HepG2 (cell line): Measurements from ENCODE around the gene PTPN14. TPM values are rescaled to one million over a fixed set of nuclear protein-coding genes. Genes with fewer than 3 reads are reported as not detected.

Experiments
- ATAC-seq: fragments of 200-7000 bp; cut with Tn5 transposase; 3 replicates; pipeline ENCODE4 v1.9.1; 2020; ENCODE audit warnings: mild to moderate bottlenecking, moderate library complexity
- BruUV-seq: library from RNA; stranded (reverse); fragments of 400-500 nt; replicated peaks from 2 replicates; lab custom pipeline; 2021; lab: Mats Ljungman, UMichigan
- CTCF ChIA-PET: fragments of 300-600 bp; formaldehyde crosslinking; extraction: SDS; loops from one replicate; lab custom pipeline; 2021; ENCODE audit warnings: low total read pairs, inconsistent platforms, low intra/inter-chr PET ratio; lab: Yijun Ruan, JAX
- POLR2A ChIA-PET: fragments of 350-600 bp; sonication (Branson Sonifier 250); formaldehyde crosslinking; loops from one replicate; lab custom pipeline; 2020; ENCODE audit warnings: antibody characterized with exemption, inconsistent platforms; lab: Yijun Ruan, JAX
- DNase-seq: peaks from one replicate; pipeline ENCODE4 v3.0.0-alpha.2; 2015; ENCODE audit warnings: low spot score
- FAIRE-seq: peaks from 3 replicates; lab custom pipeline; 2011; peaks lifted over from hg19 to GRCh38; lab: Jason Lieb, UNC
- H2AFZ ChIP-seq: one replicate; pipeline ENCODE4 v1.6.1; 2011; ENCODE audit warnings: low read length, inconsistent platforms
- H3K27ac ChIP-seq: fragments of 300-600 bp; 3 replicates; pipeline ENCODE4 v1.8.0; 2011; ENCODE audit warnings: mixed run types, mild to moderate bottlenecking, mixed read lengths, low read length, inconsistent platforms; ENCODE audit not compliant: insufficient read depth; ENCODE audit errors: extremely low read length
- H3K27me3 ChIP-seq, 2 experiments: fragments of 200-600 bp in 1 of 2; 2 replicates in 1 of 2; 3 replicates in 1 of 2; pipeline versions ENCODE4 v1.6.0 to v1.8.0; 2011; ENCODE audit warnings: low read length in 2 of 2, mild to moderate bottlenecking in 2 of 2, moderate library complexity in 2 of 2, inconsistent platforms in 1 of 2; ENCODE audit not compliant: insufficient read depth in 2 of 2, control insufficient read depth in 1 of 2
- H3K36me3 ChIP-seq, 2 experiments: fragments of 200-600 bp in 1 of 2; replicated peaks in 1 of 2; 2 replicates in 1 of 2; 3 replicates in 1 of 2; pipeline versions ENCODE4 v1.5.1 to v1.8.0; 2011; ENCODE audit warnings: low read length in 2 of 2, inconsistent platforms in 1 of 2; ENCODE audit not compliant: insufficient read depth in 2 of 2, control insufficient read depth in 1 of 2
- H3K4me1 ChIP-seq: 2 replicates; pipeline ENCODE4 v1.5.1; 2012; ENCODE audit warnings: low read length, inconsistent platforms; ENCODE audit not compliant: insufficient read depth
- H3K4me2 ChIP-seq: 2 replicates; pipeline ENCODE4 v1.6.0; 2011; ENCODE audit warnings: low read depth, low read length, inconsistent platforms
- H3K4me3 ChIP-seq, 3 experiments: fragments of 200-600 bp in 1 of 3; sonication (generic), shearing (Covaris generic) in 1 of 3; replicated peaks in 1 of 3; 2 replicates each; pipeline ENCODE4 v1.5.1; 2011 to 2016; ENCODE audit warnings: low read length in 3 of 3, inconsistent platforms in 2 of 3, low read depth in 2 of 3, mild to moderate bottlenecking in 2 of 3, control low read depth in 1 of 3, mixed read lengths in 1 of 3; ENCODE audit not compliant: insufficient read depth in 1 of 3
- H3K79me2 ChIP-seq: one replicate; pipeline ENCODE4 v1.6.1; 2011; ENCODE audit warnings: low read length, inconsistent platforms; ENCODE audit not compliant: insufficient read depth
- H3K9ac ChIP-seq: 2 replicates; pipeline ENCODE4 v1.6.0; 2011; ENCODE audit warnings: mild to moderate bottlenecking, low read depth, low read length, inconsistent platforms; ENCODE audit not compliant: insufficient read depth
- H3K9me3 ChIP-seq: 2 replicates; pipeline ENCODE4 v1.5.1; 2012; ENCODE audit warnings: mild to moderate bottlenecking, low read length
- H4K20me1 ChIP-seq: 2 replicates; pipeline ENCODE4 v1.6.0; 2011; ENCODE audit warnings: inconsistent platforms, mild to moderate bottlenecking, low read length, moderate library complexity; ENCODE audit not compliant: insufficient read depth
- FOXJ3 ChIP-seq: sonication (generic); formaldehyde crosslinking; IDR thresholded peaks from 2 replicates; pipeline ENCODE4 v1.4.0; 2020; ENCODE audit warnings: missing genetic modification reagents, mild to moderate bottlenecking, borderline replicate concordance
- GATA4 ChIP-seq: sonication (generic); IDR thresholded peaks from 2 replicates; pipeline ENCODE4 v1.6.1; 2016; ENCODE audit warnings: antibody characterized with exemption, low read depth, borderline replicate concordance
- HDAC1 ChIP-seq: sonication (generic); formaldehyde crosslinking; IDR thresholded peaks from 2 replicates; pipeline ENCODE4 v1.5.1; 2020; ENCODE audit warnings: mild to moderate bottlenecking, missing genetic modification reagents
- HNF4G ChIP-seq, 2 experiments: sonication (generic) in 1 of 2; formaldehyde crosslinking in 1 of 2; IDR thresholded peaks; 2 replicates each; pipeline versions ENCODE4 v1.4.0 to v1.6.1; 2011 to 2020; ENCODE audit warnings: borderline replicate concordance in 2 of 2, low read depth in 2 of 2, mild to moderate bottlenecking in 2 of 2, low read length in 1 of 2, missing genetic modification reagents in 1 of 2, moderate library complexity in 1 of 2
- KDM1A ChIP-seq: IDR thresholded peaks from 2 replicates; pipeline ENCODE4 v1.6.1; 2016; ENCODE audit warnings: missing compliant biosample characterization
- KLF11 ChIP-seq: IDR thresholded peaks from 2 replicates; pipeline ENCODE4 v1.6.1; 2016; ENCODE audit warnings: missing compliant biosample characterization
- ZMAT3 ChIP-seq: sonication (generic); formaldehyde crosslinking; conservative IDR thresholded peaks from 2 replicates; pipeline ENCODE4 v1.7.0; 2021; ENCODE audit warnings: missing genetic modification reagents
- ZNF564 ChIP-seq: sonication (generic); formaldehyde crosslinking; IDR thresholded peaks from 2 replicates; pipeline ENCODE4 v1.8.1; 2023; ENCODE audit warnings: mild to moderate bottlenecking, missing genetic modification reagents
- ZSCAN22 ChIP-seq: sonication (generic); formaldehyde crosslinking; IDR thresholded peaks from 2 replicates; pipeline ENCODE4 v1.4.0; 2020; ENCODE audit warnings: mild to moderate bottlenecking, missing genetic modification reagents
- WGBS: methylation state at CpG from one replicate; pipeline ENCODE4 v1.1.6; 2017; ENCODE audit warnings: low lambda C conversion rate; 5-methylcytosine and 5-hydroxymethylcytosine counted together
- in situ Hi-C: cut with HindIII; loops from 2 replicates; pipeline ENCODE4 v1.10.0; 2017; ENCODE audit warnings: low pct_unique_long_range_greater_than_20kb; ENCODE audit not compliant: extremely low pct_ligation_motif_present
- intact Hi-C: fragments of 100-400 bp; cut with micrococcal nuclease; formaldehyde crosslinking; loops from one replicate; pipeline ENCODE4 v1.10.0; 2022; ENCODE audit not compliant: unreplicated experiment
- polyA plus RNA-seq, 8 experiments: library from polyadenylated mRNA; depleted of rRNA in 3 of 8; stranded (reverse) in 7 of 8; unstranded in 1 of 8; fragments of >200 nt; fragmentation: Illumina TruSeq in 4 of 8; extraction: Trizol in 4 of 8; gene quantifications; 2 replicates each; pipeline versions ENCODE4 v1.2.1 to v1.2.3, GENCODE V29; 2011 to 2016; ENCODE audit warnings: low read depth in 4 of 8, missing spikeins in 1 of 8, mixed read lengths in 1 of 8; ENCODE audit not compliant: insufficient read depth in 1 of 8
- total RNA-seq, 5 experiments: library from RNA; depleted of rRNA; stranded (reverse); fragments of >200 nt; fragmentation: Illumina TruSeq; extraction: Trizol; gene quantifications; 2 replicates each; pipeline ENCODE4 v1.2.3, GENCODE V29; 2016; ENCODE audit warnings: low read depth in 1 of 5
- TF ChIP-seq, protein P1 (sequence below): sonication (generic); formaldehyde crosslinking; IDR thresholded peaks from 2 replicates; pipeline ENCODE4 v1.4.0; 2020; ENCODE audit warnings: mild to moderate bottlenecking, missing genetic modification reagents
- TF ChIP-seq, protein P2 (sequence below): sonication (generic); formaldehyde crosslinking; IDR thresholded peaks from 2 replicates; pipeline ENCODE4 v1.4.0; 2020; ENCODE audit warnings: low read depth, mild to moderate bottlenecking, missing genetic modification reagents
- TF ChIP-seq, protein P3 (sequence below): sonication (generic); formaldehyde crosslinking; conservative IDR thresholded peaks from 2 replicates; pipeline ENCODE4 v1.8.0; 2022; ENCODE audit warnings: low read depth, missing genetic modification reagents
- TF ChIP-seq, protein P4 (sequence below): sonication (generic); formaldehyde crosslinking; IDR thresholded peaks from 2 replicates; pipeline ENCODE4 v1.8.1; 2023; ENCODE audit warnings: mild to moderate bottlenecking, inconsistent platforms, moderate library complexity, missing genetic modification reagents, borderline replicate concordance

Gene PTPN14
- total and polyA plus RNA-seq, 2 of the 13 experiments (the other 11 are each of a cell fraction or from before 2014, with no cell fraction given) = 3.9 to 4.7 TPM

DNA sequence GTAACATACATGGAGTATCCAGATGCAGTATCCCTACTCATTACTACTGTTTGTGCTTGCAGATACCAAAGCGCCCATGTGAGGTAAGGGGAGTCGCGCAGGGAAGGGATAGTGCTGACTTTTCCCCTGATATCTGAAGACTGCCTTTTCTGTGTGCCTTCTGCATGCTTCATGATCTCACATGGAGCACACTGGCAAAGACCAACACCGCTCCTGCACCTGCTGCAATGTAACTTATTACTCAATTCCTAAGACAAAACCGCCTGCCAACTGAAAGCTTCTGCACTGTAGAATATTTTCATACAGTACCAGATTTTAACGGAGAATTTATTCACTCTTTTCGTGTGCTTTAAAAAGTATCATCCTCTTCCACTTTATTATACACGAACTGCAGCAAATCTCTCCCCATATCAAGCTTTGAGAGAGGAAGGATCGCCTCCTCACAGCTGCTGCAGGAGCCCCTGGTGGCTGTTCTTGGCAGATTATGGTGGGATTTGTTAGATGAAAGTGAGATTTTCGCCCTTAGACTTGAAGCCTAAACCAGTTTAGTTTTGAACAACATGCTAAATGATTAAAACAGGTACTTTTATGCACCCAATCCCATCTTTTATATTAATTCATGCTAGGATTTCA is 99.1 kb downstream of the PTPN14 start:
- Histone ChIP-seq H4K20me1 (no peaks in the 10 kb centered on the region), H3K79me2 (no peaks in the 10 kb centered on the region), H3K9ac (no peak overlapping the region), H3K27me3 (no peaks in the 10 kb centered on the region), H3K4me3 (no peak overlapping the region), H2AFZ (no peak overlapping the region), H3K4me2 (no peak overlapping the region), H3K27ac (no peak overlapping the region), H3K9me3 (no peaks in the 10 kb centered on the region), H3K4me1 (peaks cover 10% of the 10 kb centered on the region), H3K36me3 (0 out of 5 replicates have a peak, but pooled peaks cover 0 to 2% of the 10 kb centered on the region in 2 experiments)
- in situ Hi-C loops (no loop called here), intact Hi-C loops (no loop called here)
- POLR2A ChIA-PET = no interaction called here
- no peak for FAIRE-seq
- ATAC-seq = no peak
- no peak for TF ChIP-seq FOXJ3
- 96% methylated on average over 10 of the region's 10 CpGs for WGBS
- no TSS peak for BruUV-seq
- DNase-seq = no peak
- CTCF ChIA-PET = no interaction called here

DNA sequence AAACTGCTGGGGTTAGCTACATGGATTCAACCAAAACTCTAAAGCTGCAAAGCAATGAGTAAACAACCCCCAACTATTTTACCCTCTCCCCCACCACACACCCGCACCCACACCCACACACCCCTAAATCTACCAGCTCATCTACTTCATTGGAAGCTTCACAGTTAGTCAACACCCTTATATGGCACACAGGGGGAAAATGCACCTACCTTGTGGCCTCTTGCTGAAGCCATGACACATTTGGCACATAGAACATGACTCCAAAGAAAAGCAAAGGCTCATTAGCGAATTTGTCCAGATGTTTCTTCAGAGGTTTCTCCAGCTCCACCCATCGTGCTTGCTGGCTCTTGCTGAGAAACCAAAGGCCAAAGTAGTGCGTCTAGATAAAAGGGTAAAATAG is 99.8 kb downstream of the PTPN14 start:
- in situ Hi-C loops = no loop called here
- Histone ChIP-seq H3K27ac (no peak overlapping the region), H3K4me1 (peaks cover 16% of the 10 kb centered on the region), H3K4me3 (no peak overlapping the region), H3K36me3 (0 out of 5 replicates have a peak, but pooled peaks cover 0 to 2% of the 10 kb centered on the region in 2 experiments), H3K79me2 (no peaks in the 10 kb centered on the region), H3K9ac (no peak overlapping the region), H3K27me3 (no peaks in the 10 kb centered on the region), H3K4me2 (no peak overlapping the region), H3K9me3 (no peaks in the 10 kb centered on the region), H2AFZ (no peak overlapping the region), H4K20me1 (no peaks in the 10 kb centered on the region)
- POLR2A ChIA-PET = no interaction called here
- no peak for DNase-seq
- CTCF ChIA-PET = no interaction called here
- no TSS peak for BruUV-seq
- no peak for ATAC-seq
- no peak for FAIRE-seq
- intact Hi-C loops = no loop called here
- WGBS = 95% methylated on average over 4 of the region's 4 CpGs
- TF ChIP-seq ZNF564 (no peak), KDM1A (CRISPR knock-in tag) (no peak), KLF11 (CRISPR knock-in tag) (no peak), GATA4 (no peak), HNF4G (IDR thresholded peaks at IDR 0.05; ENCODE audit: borderline replicate concordance, low read depth, low read length) (no peak), HNF4G (CRISPR knock-in tag; IDR thresholded peaks at IDR 0.05; ENCODE audit: borderline replicate concordance, low read depth) (no peak), HDAC1 (no peak), ZMAT3 (CRISPR knock-in tag) (no peak), ZSCAN22 (CRISPR knock-in tag) (no peak)
- TF ChIP-seq, protein P1, sequence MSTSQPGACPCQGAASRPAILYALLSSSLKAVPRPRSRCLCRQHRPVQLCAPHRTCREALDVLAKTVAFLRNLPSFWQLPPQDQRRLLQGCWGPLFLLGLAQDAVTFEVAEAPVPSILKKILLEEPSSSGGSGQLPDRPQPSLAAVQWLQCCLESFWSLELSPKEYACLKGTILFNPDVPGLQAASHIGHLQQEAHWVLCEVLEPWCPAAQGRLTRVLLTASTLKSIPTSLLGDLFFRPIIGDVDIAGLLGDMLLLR = no peak
- TF ChIP-seq, protein P2, sequence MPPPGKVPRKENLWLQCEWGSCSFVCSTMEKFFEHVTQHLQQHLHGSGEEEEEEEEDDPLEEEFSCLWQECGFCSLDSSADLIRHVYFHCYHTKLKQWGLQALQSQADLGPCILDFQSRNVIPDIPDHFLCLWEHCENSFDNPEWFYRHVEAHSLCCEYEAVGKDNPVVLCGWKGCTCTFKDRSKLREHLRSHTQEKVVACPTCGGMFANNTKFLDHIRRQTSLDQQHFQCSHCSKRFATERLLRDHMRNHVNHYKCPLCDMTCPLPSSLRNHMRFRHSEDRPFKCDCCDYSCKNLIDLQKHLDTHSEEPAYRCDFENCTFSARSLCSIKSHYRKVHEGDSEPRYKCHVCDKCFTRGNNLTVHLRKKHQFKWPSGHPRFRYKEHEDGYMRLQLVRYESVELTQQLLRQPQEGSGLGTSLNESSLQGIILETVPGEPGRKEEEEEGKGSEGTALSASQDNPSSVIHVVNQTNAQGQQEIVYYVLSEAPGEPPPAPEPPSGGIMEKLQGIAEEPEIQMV (CRISPR knock-in tag) = no peak
- TF ChIP-seq, protein P3, sequence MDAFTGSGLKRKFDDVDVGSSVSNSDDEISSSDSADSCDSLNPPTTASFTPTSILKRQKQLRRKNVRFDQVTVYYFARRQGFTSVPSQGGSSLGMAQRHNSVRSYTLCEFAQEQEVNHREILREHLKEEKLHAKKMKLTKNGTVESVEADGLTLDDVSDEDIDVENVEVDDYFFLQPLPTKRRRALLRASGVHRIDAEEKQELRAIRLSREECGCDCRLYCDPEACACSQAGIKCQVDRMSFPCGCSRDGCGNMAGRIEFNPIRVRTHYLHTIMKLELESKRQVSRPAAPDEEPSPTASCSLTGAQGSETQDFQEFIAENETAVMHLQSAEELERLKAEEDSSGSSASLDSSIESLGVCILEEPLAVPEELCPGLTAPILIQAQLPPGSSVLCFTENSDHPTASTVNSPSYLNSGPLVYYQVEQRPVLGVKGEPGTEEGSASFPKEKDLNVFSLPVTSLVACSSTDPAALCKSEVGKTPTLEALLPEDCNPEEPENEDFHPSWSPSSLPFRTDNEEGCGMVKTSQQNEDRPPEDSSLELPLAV = no peak
- TF ChIP-seq, protein P4, sequence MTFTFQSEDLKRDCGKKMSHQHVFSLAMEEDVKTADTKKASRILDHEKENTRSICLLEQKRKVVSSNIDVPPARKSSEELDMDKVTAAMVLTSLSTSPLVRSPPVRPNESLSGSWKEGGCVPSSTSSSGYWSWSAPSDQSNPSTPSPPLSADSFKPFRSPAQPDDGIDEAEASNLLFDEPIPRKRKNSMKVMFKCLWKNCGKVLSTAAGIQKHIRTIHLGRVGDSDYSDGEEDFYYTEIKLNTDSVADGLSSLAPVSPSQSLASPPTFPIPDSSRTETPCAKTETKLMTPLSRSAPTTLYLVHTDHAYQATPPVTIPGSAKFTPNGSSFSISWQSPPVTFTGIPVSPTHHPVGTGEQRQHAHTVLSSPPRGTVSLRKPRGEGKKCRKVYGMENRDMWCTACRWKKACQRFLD = no peak
